ENCODE measurements around the gene CPNE7.

GRCh38 chr16:89624777-89625761, 49.5 kb downstream of the CPNE7 start:
- TF ChIP-seq SMC3 (conservative IDR thresholded peaks at IDR 0.05; ENCODE audit: poor library complexity) (no peak), POLR2AphosphoS5 (IDR thresholded peaks at IDR 0.05) (no peak), REST (IDR thresholded peaks at IDR 0.05; ENCODE audit: borderline replicate concordance) (no peak), EP300 (conservative IDR thresholded peaks at IDR 0.05; ENCODE audit: poor library complexity, severe bottlenecking) (no peak)
- TF ChIP-seq, protein P1, sequence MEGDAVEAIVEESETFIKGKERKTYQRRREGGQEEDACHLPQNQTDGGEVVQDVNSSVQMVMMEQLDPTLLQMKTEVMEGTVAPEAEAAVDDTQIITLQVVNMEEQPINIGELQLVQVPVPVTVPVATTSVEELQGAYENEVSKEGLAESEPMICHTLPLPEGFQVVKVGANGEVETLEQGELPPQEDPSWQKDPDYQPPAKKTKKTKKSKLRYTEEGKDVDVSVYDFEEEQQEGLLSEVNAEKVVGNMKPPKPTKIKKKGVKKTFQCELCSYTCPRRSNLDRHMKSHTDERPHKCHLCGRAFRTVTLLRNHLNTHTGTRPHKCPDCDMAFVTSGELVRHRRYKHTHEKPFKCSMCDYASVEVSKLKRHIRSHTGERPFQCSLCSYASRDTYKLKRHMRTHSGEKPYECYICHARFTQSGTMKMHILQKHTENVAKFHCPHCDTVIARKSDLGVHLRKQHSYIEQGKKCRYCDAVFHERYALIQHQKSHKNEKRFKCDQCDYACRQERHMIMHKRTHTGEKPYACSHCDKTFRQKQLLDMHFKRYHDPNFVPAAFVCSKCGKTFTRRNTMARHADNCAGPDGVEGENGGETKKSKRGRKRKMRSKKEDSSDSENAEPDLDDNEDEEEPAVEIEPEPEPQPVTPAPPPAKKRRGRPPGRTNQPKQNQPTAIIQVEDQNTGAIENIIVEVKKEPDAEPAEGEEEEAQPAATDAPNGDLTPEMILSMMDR (IDR thresholded peaks at IDR 0.05; ENCODE audit: poor library complexity, severe bottlenecking), result no peak
